GM06990 (cell line): ENCODE results near the gene C1R.

ENCODE experiments used
- DNase-seq: peaks from one replicate; pipeline ENCODE4 v3.0.0-alpha.2; 2011; ENCODE audit not compliant: insufficient read length; ENCODE audit errors: extremely low read depth
- H3K27me3 ChIP-seq: replicated peaks from 2 replicates; pipeline ENCODE4 v1.6.0; 2011; ENCODE audit warnings: low read length; ENCODE audit not compliant: control insufficient read depth, insufficient read depth
- H3K36me3 ChIP-seq: 2 replicates; pipeline ENCODE4 v1.5.1; 2011; ENCODE audit warnings: low read length; ENCODE audit not compliant: control insufficient read depth, insufficient read depth
- H3K4me3 ChIP-seq: replicated peaks from 2 replicates; pipeline ENCODE4 v1.5.1; 2011; ENCODE audit warnings: low read depth, mild to moderate bottlenecking, control low read depth, low read length
- CTCF ChIP-seq: IDR thresholded peaks from 2 replicates; pipeline ENCODE4 v1.5.1; 2011; ENCODE audit warnings: low read length, control low read depth, mild to moderate bottlenecking, inconsistent platforms; ENCODE audit not compliant: insufficient read depth, poor library complexity, severe bottlenecking

C1R gene

GRCh38 chr12:7083125-7083524 lies 9.1 kb downstream of the C1R start:
- Histone ChIP-seq H3K27me3 (no peaks in the 10 kb centered on the region), H3K4me3 (no peak overlapping the region), H3K36me3 (no peaks in the 10 kb centered on the region)
- no peak for DNase-seq
- no peak for TF ChIP-seq CTCF

- DNase-seq: no peak
- H3K27me3 ChIP-seq: no peaks in the 10 kb centered on the region
These were observed 11.2 kb downstream of the C1R start for GRCh38 chr12:7081037-7081436.

GRCh38 chr12:7079826-7080125 lies 12.5 kb downstream of the C1R start:
- Histone ChIP-seq H3K36me3 (no peaks in the 10 kb centered on the region), H3K27me3 (no peaks in the 10 kb centered on the region), H3K4me3 (no peak overlapping the region)
- no peak for DNase-seq
- no peak for TF ChIP-seq CTCF

More at GRCh38 chr12:7081037-7081436, 11.2 kb downstream of the C1R start:
- no peak for TF ChIP-seq CTCF
- Histone ChIP-seq H3K36me3 (no peaks in the 10 kb centered on the region), H3K4me3 (no peak overlapping the region)

- DNase-seq: no peak
- no peak overlapping the region for H3K4me3 ChIP-seq
- no peaks in the 10 kb centered on the region for H3K36me3 ChIP-seq
- peak; percentile 14 for TF ChIP-seq CTCF
- H3K27me3 ChIP-seq: no peaks in the 10 kb centered on the region
These were observed 14.1 kb downstream of the C1R start for GRCh38 chr12:7078163-7078562.

GRCh38 chr12:7076493-7076892 lies 15.8 kb downstream of the C1R start:
- Histone ChIP-seq H3K4me3 (no peak overlapping the region), H3K36me3 (no peaks in the 10 kb centered on the region), H3K27me3 (no peaks in the 10 kb centered on the region)
- no peak for DNase-seq
- no peak for TF ChIP-seq CTCF

- Histone ChIP-seq H3K4me3 (no peak overlapping the region), H3K27me3 (no peaks in the 10 kb centered on the region), H3K36me3 (no peaks in the 10 kb centered on the region)
- no peak for DNase-seq
- TF ChIP-seq CTCF: no peak
These were observed 16.3 kb downstream of the C1R start for GRCh38 chr12:7075939-7076338.
